Skeletal muscle satellite cell (primary cell): ENCODE results near the gene IFI6. TPM values are rescaled to one million over a fixed set of nuclear protein-coding genes. Genes with fewer than 3 reads are reported as not detected.
A peak's percentile ranks its signal among the peaks of the same experiment; 100 is the strongest.
"Not testable (repeated sequence)": the region's sequence is repeated elsewhere in the genome, so short reads cannot be mapped to it uniquely, and the experiment has no call there.

Source experiments
- H3K27me3 ChIP-seq: 2 replicates; pipeline ENCODE4 v1.7.0; 2013; ENCODE audit warnings: low read length; ENCODE audit not compliant: control insufficient read depth, insufficient read depth
- H3K36me3 ChIP-seq: 2 replicates; pipeline ENCODE4 v1.7.0; 2013; ENCODE audit warnings: mild to moderate bottlenecking, control low read depth, low read length; ENCODE audit not compliant: insufficient read depth
- H3K4me1 ChIP-seq: 2 replicates; pipeline ENCODE4 v1.7.0; 2013; ENCODE audit warnings: low read length; ENCODE audit not compliant: control insufficient read depth, insufficient read depth
- H3K4me2 ChIP-seq: 2 replicates; pipeline ENCODE4 v1.7.0; 2013; ENCODE audit warnings: mild to moderate bottlenecking, low read length
- H3K4me3 ChIP-seq: 2 replicates; pipeline ENCODE4 v1.7.0; 2013; ENCODE audit warnings: low read length
- H3K9ac ChIP-seq: 2 replicates; pipeline ENCODE4 v1.7.0; 2013; ENCODE audit warnings: mild to moderate bottlenecking, low read depth, low read length, moderate library complexity
- H3K9me3 ChIP-seq: replicated peaks from 2 replicates; pipeline ENCODE4 v1.7.0; 2013; ENCODE audit warnings: mild to moderate bottlenecking, control low read depth, low read length
- total RNA-seq: library from RNA; depleted of rRNA; stranded (reverse); fragments of >200 nt; gene quantifications from 2 replicates; pipeline ENCODE4 v1.2.3, GENCODE V29; 2012; rRNA removed

The IFI6 gene, protein sequence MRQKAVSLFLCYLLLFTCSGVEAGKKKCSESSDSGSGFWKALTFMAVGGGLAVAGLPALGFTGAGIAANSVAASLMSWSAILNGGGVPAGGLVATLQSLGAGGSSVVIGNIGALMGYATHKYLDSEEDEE
- total RNA-seq = 12.4 and 62.0 TPM in 2 replicates

DNA sequence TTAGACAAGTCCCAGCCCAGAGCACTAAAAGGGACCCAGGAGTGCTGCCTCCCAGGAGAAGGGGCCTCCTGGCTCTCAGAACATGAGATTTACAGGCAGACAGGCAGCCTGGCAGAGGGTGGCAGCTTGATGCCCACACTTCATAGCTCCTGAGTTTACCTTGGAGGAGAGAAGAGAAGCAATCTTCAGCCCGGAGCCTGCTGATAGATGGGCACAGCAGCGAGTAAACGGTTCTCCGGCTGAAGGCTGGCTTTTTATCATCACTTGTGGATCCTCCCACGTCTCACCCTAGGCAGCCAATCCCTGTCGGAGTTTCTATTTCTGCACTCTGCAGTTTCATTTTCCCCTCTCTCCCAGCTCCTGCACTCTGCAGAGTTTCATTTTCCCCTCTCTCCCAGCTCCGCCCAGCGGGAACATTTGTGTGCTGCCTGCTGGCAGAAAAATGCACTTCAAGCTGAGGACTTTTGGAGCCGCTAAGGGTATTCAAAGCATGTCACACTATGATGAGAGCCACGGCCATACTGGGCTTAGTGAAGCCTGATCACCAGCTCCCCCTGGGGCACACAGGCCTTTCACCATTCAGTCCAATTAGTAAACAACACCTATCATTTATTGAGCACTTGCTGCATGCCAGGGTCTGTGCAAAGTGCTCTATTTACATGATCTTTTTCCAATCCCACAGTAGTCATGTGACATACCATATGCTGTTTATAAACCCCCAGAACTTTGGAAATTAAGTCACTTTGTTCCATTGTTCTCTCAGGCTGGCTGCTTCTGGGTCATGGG, at the start of gene IFI6:
TSS of gene IFI6 (minus strand) at position 229 of the 786 bp plus-strand sequence. CDS start 2,878 bp downstream, outside the sequence.
- peak within 1 kb of the TSS; percentile 66 for H3K4me3 ChIP-seq
- peak within 1 kb of the TSS; percentile 83 for H3K4me2 ChIP-seq
- H3K36me3 ChIP-seq = no peaks in the 10 kb centered on the region
- H3K27me3 ChIP-seq = no peaks in the 10 kb centered on the region
- no peaks in the 10 kb centered on the region for H3K9me3 ChIP-seq
- H3K9ac ChIP-seq = peak within 1 kb of the TSS; percentile 59
- H3K4me1 ChIP-seq = peaks cover 22% of the 10 kb centered on the region

DNA sequence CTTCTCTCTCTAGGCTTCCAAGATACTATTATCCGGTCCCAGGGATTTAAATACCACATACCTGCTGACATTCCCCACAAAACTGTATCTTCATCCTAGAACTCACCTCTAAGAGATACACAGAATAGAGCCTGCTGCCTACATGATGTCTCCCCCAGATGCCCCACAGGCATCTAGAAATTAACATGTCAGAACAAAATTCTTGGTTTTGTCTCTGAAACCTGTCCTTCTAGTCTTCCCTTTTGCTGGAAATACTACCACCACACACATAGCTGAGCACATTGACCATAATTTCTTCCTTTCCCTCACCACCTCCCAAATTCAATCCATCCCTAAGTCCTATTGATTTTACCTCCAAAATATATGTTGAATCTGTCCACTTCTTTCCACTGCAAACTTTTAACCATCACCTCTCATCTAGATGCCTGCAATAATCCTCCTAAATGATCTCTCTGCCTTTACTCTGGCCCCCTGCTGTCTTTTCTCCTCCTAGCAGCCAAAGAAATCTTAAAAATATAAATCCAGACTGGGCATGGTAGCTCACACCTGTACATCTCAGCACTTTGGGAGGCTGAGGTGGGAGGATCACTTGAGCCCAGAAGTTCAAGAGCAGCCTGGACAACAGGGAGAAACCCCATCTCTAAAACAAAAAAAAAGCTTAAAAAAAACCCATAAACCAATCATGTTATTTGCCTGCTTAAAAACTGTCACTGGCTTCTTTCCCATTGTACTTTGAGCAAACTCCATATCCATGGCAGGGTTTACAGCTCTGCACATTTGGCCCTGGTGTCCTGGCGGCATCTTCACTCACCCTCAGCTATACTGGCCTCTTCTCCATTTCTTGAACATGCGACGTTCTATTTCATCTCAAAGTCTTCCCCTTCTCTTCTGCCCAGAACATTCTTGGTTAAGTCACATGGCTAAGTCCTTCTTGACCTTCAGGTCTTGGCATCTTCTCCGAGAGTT, 47.6 kb upstream of the IFI6 start:
- Histone ChIP-seq H3K9me3 (peaks cover 3% of the 10 kb centered on the region), H3K4me3 (no peak overlapping the region), H3K4me2 (no peak overlapping the region), H3K4me1 (no peaks in the 10 kb centered on the region), H3K27me3 (peaks cover 32% of the 10 kb centered on the region), H3K36me3 (no peaks in the 10 kb centered on the region), H3K9ac (no peak overlapping the region)

GRCh38 chr1:27716262-27716895, 44.4 kb upstream of the IFI6 start:
- Histone ChIP-seq H3K4me1 (no peaks in the 10 kb centered on the region), H3K4me2 (no peak overlapping the region), H3K36me3 (no peaks in the 10 kb centered on the region), H3K9me3 (peaks cover 3% of the 10 kb centered on the region), H3K27me3 (peaks cover 43% of the 10 kb centered on the region), H3K9ac (no peak overlapping the region), H3K4me3 (no peak overlapping the region)

GRCh38 chr1:27713869-27714513, 42.0 kb upstream of the IFI6 start:
- no peak overlapping the region for H3K4me2 ChIP-seq
- no peak overlapping the region for H3K4me3 ChIP-seq

DNA sequence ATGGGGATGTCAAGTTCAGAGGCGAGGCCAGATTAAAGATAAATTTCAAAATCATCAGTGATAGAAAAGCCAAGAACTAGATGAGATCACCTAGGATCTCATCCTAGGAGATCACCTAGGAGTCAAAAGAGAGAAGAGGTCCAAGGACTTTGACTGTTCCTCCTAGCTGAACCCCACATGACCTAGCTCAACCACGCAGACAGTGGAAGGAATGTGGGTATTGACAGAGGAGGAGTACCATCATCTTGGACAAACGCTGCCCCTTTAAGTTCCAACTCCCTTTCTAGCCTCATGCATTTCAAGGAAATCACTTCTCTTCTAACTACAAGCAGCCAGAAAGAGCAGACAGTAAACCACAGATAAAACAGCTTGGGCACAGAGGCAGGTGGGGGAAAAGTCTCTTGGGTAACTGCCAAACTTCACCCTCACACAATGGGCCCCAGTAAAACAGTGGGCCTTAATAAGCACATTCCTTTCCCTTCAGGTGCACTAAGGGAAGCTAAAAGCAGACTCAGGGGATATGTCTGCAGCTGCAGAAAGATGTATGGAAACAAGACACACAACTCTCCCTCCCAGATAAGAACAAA, 41.2 kb upstream of the IFI6 start:
- Histone ChIP-seq H3K9ac (no peak overlapping the region), H3K36me3 (no peaks in the 10 kb centered on the region), H3K4me3 (no peak overlapping the region), H3K4me2 (no peak overlapping the region), H3K4me1 (no peaks in the 10 kb centered on the region), H3K9me3 (peaks cover 3% of the 10 kb centered on the region), H3K27me3 (peaks cover 32% of the 10 kb centered on the region)

More at GRCh38 chr1:27713869-27714513, 42.0 kb upstream of the IFI6 start:
- Histone ChIP-seq H3K9me3 (peaks cover 3% of the 10 kb centered on the region), H3K9ac (no peak overlapping the region), H3K4me1 (no peaks in the 10 kb centered on the region), H3K27me3 (peaks cover 33% of the 10 kb centered on the region), H3K36me3 (no peaks in the 10 kb centered on the region)

DNA sequence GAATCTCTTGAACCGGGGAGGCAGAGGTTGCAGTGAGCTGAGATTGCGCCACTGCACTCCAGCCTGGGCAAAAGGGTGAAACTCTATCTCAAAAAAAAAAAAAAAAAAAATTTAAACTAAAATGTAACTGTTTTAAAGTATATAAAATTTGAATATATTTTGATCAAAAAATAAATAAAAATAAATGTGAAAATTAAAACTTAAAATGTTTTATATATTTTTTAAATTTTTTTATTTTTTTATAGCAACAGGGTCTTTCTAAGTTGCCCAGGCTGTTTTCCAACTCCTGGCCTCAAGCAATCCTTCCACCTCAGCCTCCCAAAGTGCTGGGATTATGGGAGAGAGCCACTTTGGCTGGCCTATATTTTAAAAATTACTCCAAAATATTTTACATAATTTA, 38.6 kb upstream of the IFI6 start:
- Histone ChIP-seq H3K4me1 (no peaks in the 10 kb centered on the region), H3K9me3 (no peaks in the 10 kb centered on the region), H3K9ac (no peak overlapping the region), H3K27me3 (peaks cover 15% of the 10 kb centered on the region), H3K36me3 (no peaks in the 10 kb centered on the region), H3K4me2 (no peak overlapping the region), H3K4me3 (no peak overlapping the region)

- no peaks in the 10 kb centered on the region for H3K36me3 ChIP-seq
- peaks cover 10% of the 10 kb centered on the region for H3K27me3 ChIP-seq
- H3K9ac ChIP-seq = no peak overlapping the region
- H3K4me1 ChIP-seq = no peaks in the 10 kb centered on the region
- H3K9me3 ChIP-seq = peaks cover 3% of the 10 kb centered on the region
- no peak overlapping the region for H3K4me3 ChIP-seq
- H3K4me2 ChIP-seq = no peak overlapping the region
Observed at GRCh38 chr1:27705545-27705944, 33.6 kb upstream of the IFI6 start.

DNA sequence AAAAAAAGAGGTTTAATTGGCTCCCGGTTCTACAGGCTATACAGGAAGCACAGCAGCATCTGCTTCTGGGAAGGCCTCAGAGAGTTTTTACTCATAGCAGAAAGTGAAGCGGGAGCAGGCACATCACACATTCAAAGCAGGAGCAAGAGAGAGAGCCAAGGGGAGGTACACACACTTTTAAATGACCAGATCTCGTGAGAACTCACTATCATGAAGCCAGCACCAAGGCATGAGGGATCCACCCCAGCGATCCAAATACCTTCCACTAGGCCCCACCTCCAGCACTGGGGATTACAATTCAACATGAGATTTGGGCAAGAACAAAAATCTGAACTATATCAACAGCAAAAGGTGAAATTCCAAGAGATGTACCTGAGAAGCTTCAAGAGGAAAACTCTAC, 33.0 kb upstream of the IFI6 start:
- H3K9me3 ChIP-seq = peaks cover 3% of the 10 kb centered on the region
- no peak overlapping the region for H3K9ac ChIP-seq
- no peak overlapping the region for H3K4me3 ChIP-seq
- H3K4me2 ChIP-seq = no peak overlapping the region
- H3K36me3 ChIP-seq = no peaks in the 10 kb centered on the region
- peaks cover 14% of the 10 kb centered on the region for H3K27me3 ChIP-seq
- H3K4me1 ChIP-seq = no peaks in the 10 kb centered on the region

GRCh38 chr1:27696835-27697234, 24.8 kb upstream of the IFI6 start:
- H3K4me1 ChIP-seq, H3K4me2 ChIP-seq, H3K36me3 ChIP-seq, H3K9me3 ChIP-seq, H3K9ac ChIP-seq, H3K4me3 ChIP-seq: not testable (repeated sequence)
- peaks cover 18% of the 10 kb centered on the region for H3K27me3 ChIP-seq

DNA sequence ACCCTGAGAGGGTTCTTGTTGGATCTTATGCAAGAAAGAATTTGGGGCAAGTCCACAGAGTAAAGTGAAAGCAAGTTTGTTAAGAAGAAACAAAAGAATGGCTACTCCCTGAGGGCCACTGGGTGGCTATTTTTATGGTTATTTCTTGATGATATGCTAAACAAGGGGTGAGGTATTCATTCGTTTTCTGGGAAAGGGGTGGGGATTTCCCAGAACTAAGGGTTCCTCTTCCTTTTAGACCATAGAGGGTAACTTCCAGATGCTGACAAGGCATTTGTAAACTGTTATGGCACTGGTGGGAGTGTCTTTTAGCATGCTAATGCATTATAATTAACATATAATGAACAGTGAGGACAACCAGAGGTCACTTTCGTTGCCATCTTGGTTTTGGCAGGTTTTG, 18.2 kb upstream of the IFI6 start:
- no peaks in the 10 kb centered on the region for H3K9me3 ChIP-seq
- peaks cover 31% of the 10 kb centered on the region for H3K27me3 ChIP-seq
- no peak overlapping the region for H3K9ac ChIP-seq

More for the DNA sequence above, 18.2 kb upstream of the IFI6 start:
- peaks cover 21% of the 10 kb centered on the region for H3K4me1 ChIP-seq
- peak overlapping the region; percentile 67 for H3K4me2 ChIP-seq
- no peaks in the 10 kb centered on the region for H3K36me3 ChIP-seq
- no peak overlapping the region for H3K4me3 ChIP-seq
